Common myeloid progenitor, CD34-positive (primary cell): ENCODE measurements around the gene SIRT6.

Experiments used
- CTCF ChIA-PET: fragments of 350-600 bp; sonication (Branson Sonifier 250); formaldehyde crosslinking; loops from one replicate; lab custom pipeline; 2021; ENCODE audit warnings: antibody characterized with exemption; lab: Charles Lee
- POLR2A ChIA-PET: fragments of 350-600 bp; sonication (Branson Sonifier 250); formaldehyde crosslinking; loops from one replicate; lab custom pipeline; 2021; ENCODE audit warnings: antibody characterized with exemption; lab: Charles Lee
- DNase-seq, 3 donors: peaks; one replicate each; pipeline versions ENCODE4 v3.0.0 to v3.0.0-alpha.2; 2013
- H3K27ac ChIP-seq, 2 experiments: 1 replicate in 1 of 2; 2 replicates in 1 of 2; pipeline ENCODE4 v1.7.0; 2013; ENCODE audit warnings: inconsistent platforms in 2 of 2, low read length in 2 of 2, mild to moderate bottlenecking in 2 of 2, low read depth in 1 of 2, moderate library complexity in 1 of 2; ENCODE audit not compliant: severe bottlenecking in 2 of 2, insufficient read depth in 1 of 2, poor library complexity in 1 of 2
- H3K27me3 ChIP-seq, 5 experiments: replicated peaks in 2 of 5; 1 replicate in 3 of 5; 2 replicates in 2 of 5; pipeline versions ENCODE4 v1.6.1 to v1.7.0; 2013; ENCODE audit warnings: low read length in 4 of 5, mild to moderate bottlenecking in 2 of 5, moderate library complexity in 2 of 5, inconsistent platforms in 1 of 5; ENCODE audit not compliant: insufficient read depth in 5 of 5, control insufficient read depth in 4 of 5
- H3K36me3 ChIP-seq, 4 experiments: 1 replicate in 2 of 4; 2 replicates in 2 of 4; pipeline versions ENCODE4 v1.6.1 to v1.7.0; 2013; ENCODE audit warnings: low read length in 3 of 4, control low read depth in 1 of 4, mild to moderate bottlenecking in 1 of 4; ENCODE audit not compliant: control insufficient read depth in 4 of 4, insufficient read depth in 4 of 4
- H3K4me1 ChIP-seq, 4 experiments: 1 replicate in 3 of 4; 2 replicates in 1 of 4; pipeline versions ENCODE4 v1.6.1 to v1.7.1; 2013; ENCODE audit warnings: low read length in 3 of 4, mild to moderate bottlenecking in 3 of 4, control low read depth in 1 of 4, inconsistent platforms in 1 of 4, moderate library complexity in 1 of 4; ENCODE audit not compliant: control insufficient read depth in 4 of 4, insufficient read depth in 4 of 4; ENCODE audit errors: control extremely low read depth in 1 of 4
- H3K4me3 ChIP-seq, 7 experiments: 1 replicate in 4 of 7; 2 replicates in 3 of 7; pipeline versions ENCODE4 v1.5.1 to v1.7.0; 2013; ENCODE audit warnings: mild to moderate bottlenecking in 7 of 7, low read length in 6 of 7, moderate library complexity in 6 of 7, inconsistent platforms in 2 of 7, low read depth in 2 of 7, control low read depth in 1 of 7; ENCODE audit not compliant: insufficient read depth in 4 of 7, control insufficient read depth in 1 of 7; ENCODE audit errors: extremely low read depth in 1 of 7
- H3K9me3 ChIP-seq, 5 experiments: 1 replicate in 4 of 5; 2 replicates in 1 of 5; pipeline versions ENCODE4 v1.6.1 to v1.7.1; 2013; ENCODE audit warnings: low read length in 4 of 5, mild to moderate bottlenecking in 2 of 5, inconsistent platforms in 1 of 5, low read depth in 1 of 5, moderate library complexity in 1 of 5; ENCODE audit not compliant: control insufficient read depth in 4 of 5, insufficient read depth in 2 of 5; ENCODE audit errors: control extremely low read depth in 1 of 5
- WGBS: methylation state at CpG from one replicate; pipeline ENCODE4 v1.1.5; 2013; ENCODE audit not compliant: insufficient coverage; 5-methylcytosine and 5-hydroxymethylcytosine counted together

SIRT6 gene

DNA sequence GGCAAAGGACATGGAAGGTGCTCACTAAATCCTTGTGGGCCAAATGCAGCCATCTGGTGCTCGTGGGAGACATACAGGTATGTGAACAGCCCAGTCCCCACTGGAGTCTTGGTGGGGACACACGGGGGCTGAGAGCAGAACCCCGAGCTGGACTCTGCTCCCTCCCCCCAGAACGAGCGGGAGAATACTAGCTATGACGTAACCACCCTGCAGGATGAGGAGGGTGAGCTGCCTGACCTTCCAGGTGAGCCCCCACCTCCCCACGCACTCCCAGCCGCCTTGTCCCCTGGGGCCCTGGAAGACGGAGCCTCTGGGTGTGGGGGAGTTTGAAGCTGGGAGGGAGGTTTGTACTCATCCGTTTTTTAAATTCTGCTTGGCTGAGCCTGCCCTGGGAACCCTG, 33.4 kb upstream of the SIRT6 start:
- Histone ChIP-seq H3K36me3 (no peaks in the 10 kb centered on the region), H3K27ac (no peak overlapping the region), H3K4me3 (no peak overlapping the region), H3K4me1 (no peaks in the 10 kb centered on the region), H3K9me3 (no peaks in the 10 kb centered on the region), H3K27me3 (peaks cover 0 to 3% (median 0%) of the 10 kb centered on the region in 5 experiments)
- no peak for DNase-seq
- ChIA-PET POLR2A (no interaction called here), CTCF (interaction anchor here (0.7 to 2.2 kb wide), 3 partner anchors 13 to 221 kb away, joined by 3 to 5 read pairs (median 3); no protein-coding TSS in a partner anchor)
- WGBS, result 100% methylated on average over 3 of the region's 10 CpGs

DNA sequence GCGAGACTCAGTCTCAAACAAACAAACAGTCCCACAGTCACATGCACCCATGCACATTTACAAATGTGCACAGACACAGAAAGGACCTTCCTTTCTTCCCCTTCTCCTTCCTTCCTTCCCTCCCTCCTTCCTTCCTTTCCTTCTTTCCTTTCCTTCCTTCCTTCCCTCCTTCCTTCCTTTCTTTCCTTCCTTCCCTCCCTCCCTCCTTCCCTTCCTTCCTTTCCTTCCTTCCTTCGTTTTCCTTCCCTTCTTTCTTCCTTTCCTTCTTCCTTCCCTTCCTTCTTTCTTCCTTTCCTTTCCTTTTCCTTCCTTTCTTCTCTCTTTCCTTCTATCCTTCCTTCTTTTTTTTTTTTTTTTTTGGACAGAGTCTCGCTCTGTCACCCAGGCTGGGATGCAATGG, 30.8 kb upstream of the SIRT6 start:
- no peaks in the 10 kb centered on the region for H3K36me3 ChIP-seq
- 75% methylated on average over 2 of the region's 3 CpGs for WGBS
- no peak overlapping the region for H3K4me3 ChIP-seq
- H3K27ac ChIP-seq, result no peak overlapping the region
- H3K27me3 ChIP-seq, result peaks cover 0 to 3% (median 0%) of the 10 kb centered on the region in 5 experiments
- no peaks in the 10 kb centered on the region for H3K9me3 ChIP-seq
- no peak for DNase-seq
- ChIA-PET CTCF (interaction anchor here (0.6 kb wide), 1 partner anchor 10 kb away, joined by 3 read pairs; no protein-coding TSS in a partner anchor), POLR2A (no interaction called here)
- H3K4me1 ChIP-seq, result no peaks in the 10 kb centered on the region

DNA sequence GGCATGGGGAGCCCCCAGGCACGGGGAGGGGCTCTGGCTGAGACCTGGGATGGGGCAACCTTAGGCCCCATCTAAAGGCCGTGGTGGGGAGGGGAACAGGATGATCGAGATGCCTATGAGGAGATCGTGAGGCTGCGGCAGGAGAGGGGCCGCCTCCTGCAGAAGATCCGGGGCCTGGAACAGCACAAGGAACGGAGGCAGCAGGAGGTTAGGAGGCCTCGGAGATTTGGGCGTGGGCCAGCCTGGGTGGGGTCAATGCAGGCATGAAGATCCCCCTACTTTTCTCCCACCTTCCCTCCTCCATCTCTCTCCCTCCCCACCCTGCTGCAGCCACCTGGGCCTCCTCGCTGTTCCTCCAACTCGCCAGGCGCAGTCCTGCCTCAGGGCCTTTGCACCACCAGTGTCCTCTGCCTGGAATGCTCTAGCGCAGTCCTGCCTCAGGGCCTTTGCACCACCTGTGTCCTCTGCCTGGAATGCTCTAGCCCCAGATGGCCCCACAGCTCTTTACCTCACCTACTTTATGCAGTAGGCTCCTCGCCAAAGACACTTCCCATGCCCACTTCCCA, 27.9 kb upstream of the SIRT6 start:
- ChIA-PET POLR2A (no interaction called here), CTCF (no interaction called here)
- Histone ChIP-seq H3K27ac (no peak overlapping the region), H3K4me3 (no peak overlapping the region), H3K27me3 (peaks cover 0 to 3% (median 0%) of the 10 kb centered on the region in 5 experiments), H3K4me1 (no peaks in the 10 kb centered on the region), H3K9me3 (no peaks in the 10 kb centered on the region), H3K36me3 (no peaks in the 10 kb centered on the region)
- no peak for DNase-seq
- WGBS, result 88% methylated on average over 13 of the region's 15 CpGs

DNA sequence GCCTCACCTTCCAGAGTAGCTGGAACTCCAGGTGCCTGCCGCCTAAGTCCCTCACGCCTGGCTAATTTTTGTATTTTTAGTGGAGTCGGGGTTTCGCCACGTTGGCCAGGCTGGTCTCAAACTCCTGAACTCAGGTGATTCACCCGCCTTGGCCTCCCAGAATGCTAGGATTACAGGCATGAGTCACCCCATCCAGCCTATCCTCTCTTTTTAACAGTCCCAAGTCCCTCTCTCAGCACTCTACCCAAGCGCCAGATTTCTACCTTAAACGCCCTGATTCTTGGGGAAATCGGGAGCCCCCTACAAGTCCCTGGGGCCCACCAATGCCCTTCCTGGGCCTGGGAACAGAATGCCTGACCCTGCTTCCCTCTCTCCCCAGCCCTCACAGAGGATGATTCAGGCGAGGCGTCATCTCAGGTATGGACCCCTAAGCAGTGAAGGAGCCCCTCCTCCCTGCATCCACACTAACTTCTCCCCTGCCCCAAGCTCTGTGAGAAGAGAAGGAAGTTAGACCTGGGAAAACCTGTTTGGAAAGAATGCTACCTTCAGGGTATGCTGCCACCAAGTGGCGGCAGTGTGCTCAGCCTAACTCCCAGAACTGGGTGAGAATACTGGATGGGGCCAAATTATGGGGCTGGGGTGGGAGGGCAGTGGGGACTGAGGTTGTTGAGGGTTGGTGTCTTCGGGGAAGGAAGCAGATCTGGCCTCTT, 26.2 kb upstream of the SIRT6 start:
- WGBS, result 85% methylated on average over 10 of the region's 13 CpGs
- Histone ChIP-seq H3K4me3 (no peak overlapping the region), H3K36me3 (no peaks in the 10 kb centered on the region), H3K27ac (no peak overlapping the region), H3K9me3 (no peaks in the 10 kb centered on the region), H3K27me3 (peaks cover 0 to 3% (median 0%) of the 10 kb centered on the region in 5 experiments), H3K4me1 (peaks cover 0 to 3% (median 1%) of the 10 kb centered on the region in 4 experiments)
- no peak for DNase-seq
- POLR2A ChIA-PET, result no interaction called here
- CTCF ChIA-PET, result interaction anchor here (0.9 to 1.8 kb wide), 5 partner anchors 11 to 220 kb away, joined by 3 to 5 read pairs (median 3); partner anchors contain the start of gene EBI3

DNA sequence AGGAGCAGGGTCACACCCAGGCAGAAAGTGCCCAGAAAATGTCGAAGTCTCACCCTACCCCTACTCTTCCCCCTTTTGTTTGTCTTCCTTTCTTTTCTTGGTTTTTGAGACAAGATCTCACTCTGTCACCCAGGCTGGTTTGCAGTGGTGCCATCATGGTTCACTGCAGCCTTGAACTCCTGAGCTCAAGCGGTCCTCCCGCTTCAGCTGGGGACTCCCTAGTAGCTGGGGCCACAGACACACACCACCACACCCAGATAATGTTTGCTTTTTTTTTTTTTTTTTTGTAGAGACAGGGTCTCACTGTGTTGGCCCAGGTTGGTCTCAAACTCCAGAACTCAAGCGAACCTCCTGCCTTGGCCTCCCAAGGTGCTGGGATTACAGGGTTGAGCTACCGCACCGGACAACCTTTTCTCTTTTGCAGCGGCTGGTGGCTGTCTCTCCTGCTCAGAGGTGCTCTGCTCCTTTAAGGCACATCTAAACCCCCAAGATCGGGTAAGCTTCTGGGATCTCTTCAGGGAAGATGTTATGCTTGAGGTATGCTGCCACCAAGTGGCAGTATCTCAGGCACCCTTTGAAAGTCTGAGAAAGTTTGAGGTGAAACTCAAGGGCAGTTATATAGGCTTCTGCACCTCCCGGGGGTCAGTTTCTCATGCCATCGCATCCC, 24.6 kb upstream of the SIRT6 start:
- 80% methylated on average over 7 of the region's 10 CpGs for WGBS
- DNase-seq, result no peak
- peaks cover 0 to 2% (median 0%) of the 10 kb centered on the region in 5 experiments for H3K27me3 ChIP-seq

DNA sequence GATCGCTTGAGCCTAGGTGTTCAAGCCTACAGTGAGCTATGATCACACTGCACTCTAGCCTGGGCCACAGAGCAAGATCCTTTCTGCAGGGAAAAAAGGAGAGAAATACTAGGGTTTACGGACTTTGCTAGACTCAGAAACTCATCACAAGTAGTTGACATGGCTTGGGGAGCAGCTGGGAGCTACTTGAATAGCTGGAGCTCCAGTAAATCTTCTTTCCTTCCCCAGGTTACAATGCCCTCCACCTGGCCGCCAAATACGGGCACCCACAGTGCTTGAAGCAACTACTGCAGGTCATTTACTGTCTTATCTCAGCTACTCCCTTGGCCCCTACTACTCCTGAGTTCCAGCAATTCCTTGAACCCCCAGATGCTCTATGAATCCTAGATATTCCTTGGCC, 19.4 kb upstream of the SIRT6 start:
- peaks cover 0 to 3% (median 3%) of the 10 kb centered on the region in 4 experiments for H3K4me1 ChIP-seq
- no peaks in the 10 kb centered on the region for H3K36me3 ChIP-seq
- CTCF ChIA-PET, result interaction anchor here (0.8 to 2.9 kb wide), 13 partner anchors 9 to 272 kb away, joined by 3 to 16 read pairs (median 5); partner anchors contain the start of gene EEF2
- H3K9me3 ChIP-seq, result peaks cover 0 to 3% (median 0%) of the 10 kb centered on the region in 5 experiments
- POLR2A ChIA-PET, result no interaction called here
- H3K27me3 ChIP-seq, result peaks cover 4 to 43% (median 11%) of the 10 kb centered on the region in 5 experiments
- 91% methylated on average over 3 of the region's 4 CpGs for WGBS
- no peak overlapping the region for H3K27ac ChIP-seq
- DNase-seq, result no peak
- no peak overlapping the region for H3K4me3 ChIP-seq

More for the DNA sequence above, 24.6 kb upstream of the SIRT6 start:
- no peaks in the 10 kb centered on the region for H3K36me3 ChIP-seq
- POLR2A ChIA-PET, result no interaction called here
- no peak overlapping the region for H3K4me3 ChIP-seq
- H3K9me3 ChIP-seq, result no peaks in the 10 kb centered on the region
- CTCF ChIA-PET, result interaction anchor here (1.1 to 1.8 kb wide), 2 partner anchors 218 to 220 kb away, joined by 3 to 5 read pairs; no protein-coding TSS in a partner anchor
- no peak overlapping the region for H3K27ac ChIP-seq
- peaks cover 0 to 3% (median 1%) of the 10 kb centered on the region in 4 experiments for H3K4me1 ChIP-seq
